K562 (cell line): ENCODE measurements around the gene TXNRD2. TPM values are rescaled to one million over a fixed set of nuclear protein-coding genes. Genes with fewer than 3 reads are reported as not detected.

Experiments
- ATAC-seq: fragments of 200-7000 bp; cut with Tn5 transposase; 3 replicates; pipeline ENCODE4 v1.9.1; 2020; ENCODE audit warnings: moderate library complexity
- BruUV-seq: library from RNA; stranded (reverse); fragments of 400-500 nt; replicated peaks from 2 replicates; lab custom pipeline; 2021; lab: Mats Ljungman, UMichigan
- CTCF ChIA-PET: fragments of 300-600 bp; formaldehyde crosslinking; extraction: SDS; loops from one replicate; lab custom pipeline; 2021; ENCODE audit warnings: low intra/inter-chr PET ratio; lab: Yijun Ruan, JAX
- POLR2A ChIA-PET: fragments of 300-600, 350-650 bp; sonication (Branson Sonifier 250); formaldehyde crosslinking; extraction: SDS; loops from one replicate; lab custom pipeline; 2021; ENCODE audit warnings: antibody characterized with exemption, inconsistent platforms; lab: Yijun Ruan, JAX
- DNase-seq, 4 experiments: peaks; one replicate each; pipeline versions ENCODE4 v3.0.0 to v3.0.0-alpha.2; 2011 to 2018; ENCODE audit warnings: low spot score in 3 of 4, mixed read lengths in 3 of 4; ENCODE audit errors: extremely low read depth in 1 of 4
- FAIRE-seq: peaks from 2 replicates; lab custom pipeline; 2011; peaks lifted over from hg19 to GRCh38; lab: Jason Lieb, UNC
- H2AFZ ChIP-seq: 2 replicates; pipeline ENCODE4 v1.6.0; 2011; ENCODE audit warnings: low read depth, low read length, control low read depth, inconsistent platforms
- H3K27ac ChIP-seq: fragments of 200-600 bp; 3 replicates; pipeline ENCODE4 v1.8.0; 2011; ENCODE audit warnings: low read depth, mild to moderate bottlenecking, control low read depth, inconsistent platforms, low read length, moderate library complexity, mixed read lengths; ENCODE audit errors: extremely low read depth
- H3K27me3 ChIP-seq, 2 experiments: fragments of 300-600 bp in 1 of 2; 2 replicates in 1 of 2; 3 replicates in 1 of 2; pipeline versions ENCODE4 v1.6.0 to v1.8.0; 2011; ENCODE audit warnings: inconsistent platforms in 2 of 2, low read length in 2 of 2, mild to moderate bottlenecking in 1 of 2, mixed read lengths in 1 of 2, moderate library complexity in 1 of 2; ENCODE audit not compliant: control insufficient read depth in 2 of 2, insufficient read depth in 2 of 2
- H3K36me3 ChIP-seq: fragments of 300-600 bp; 3 replicates; pipeline ENCODE4 v1.8.0; 2011; ENCODE audit warnings: mild to moderate bottlenecking, low read length, inconsistent platforms; ENCODE audit not compliant: control insufficient read depth, insufficient read depth
- H3K4me1 ChIP-seq, 2 experiments: fragments of 200-600 bp in 1 of 2; replicated peaks in 1 of 2; 2 replicates in 1 of 2; 3 replicates in 1 of 2; pipeline versions ENCODE4 v1.5.1 to v1.8.0; 2011; ENCODE audit warnings: inconsistent platforms in 2 of 2, low read length in 2 of 2, mild to moderate bottlenecking in 1 of 2, mixed read lengths in 1 of 2, moderate library complexity in 1 of 2; ENCODE audit not compliant: control insufficient read depth in 2 of 2, insufficient read depth in 2 of 2
- H3K4me2 ChIP-seq: 2 replicates; pipeline ENCODE4 v1.6.1; 2011; ENCODE audit warnings: low read length, control low read depth, inconsistent platforms, mixed read lengths; ENCODE audit not compliant: insufficient read depth
- H3K4me3 ChIP-seq: fragments of 200-600 bp; sonication (generic), shearing (Covaris generic); 2 replicates; pipeline ENCODE4 v1.5.1; 2016; ENCODE audit warnings: control low read depth, inconsistent platforms
- H3K79me2 ChIP-seq: fragments of 200-600 bp; 3 replicates; pipeline ENCODE4 v1.8.0; 2011; ENCODE audit warnings: low read length, inconsistent platforms; ENCODE audit not compliant: control insufficient read depth, insufficient read depth
- H3K9ac ChIP-seq, 2 experiments: 2 replicates each; pipeline versions ENCODE4 v1.6.0 to v1.6.1; 2011; ENCODE audit warnings: low read depth in 2 of 2, low read length in 2 of 2, control low read depth in 1 of 2, inconsistent platforms in 1 of 2, mild to moderate bottlenecking in 1 of 2, mixed read lengths in 1 of 2; ENCODE audit not compliant: insufficient read depth in 1 of 2
- H3K9me1 ChIP-seq: one replicate; pipeline ENCODE4 v1.6.0; 2011; ENCODE audit warnings: inconsistent platforms, mild to moderate bottlenecking, low read length, moderate library complexity; ENCODE audit not compliant: control insufficient read depth, insufficient read depth
- H3K9me3 ChIP-seq: replicated peaks from 2 replicates; pipeline ENCODE4 v1.5.1; 2011; ENCODE audit warnings: low read depth, low read length, inconsistent platforms; ENCODE audit not compliant: control insufficient read depth, insufficient read depth
- H4K20me1 ChIP-seq: replicated peaks from 2 replicates; pipeline ENCODE4 v1.6.1; 2011; ENCODE audit warnings: low read length, inconsistent platforms, mixed read lengths; ENCODE audit not compliant: control insufficient read depth, insufficient read depth
- CHD4 ChIP-seq: fragments of 200-600 bp; sonication (generic); IDR thresholded peaks from 3 replicates; pipeline ENCODE4 v1.6.1; 2012; ENCODE audit warnings: low read depth, mild to moderate bottlenecking, mixed read lengths, low read length, inconsistent platforms; ENCODE audit not compliant: insufficient read depth, insufficient replicate concordance, poor library complexity, severe bottlenecking
- EZH2 ChIP-seq: IDR thresholded peaks from 2 replicates; pipeline ENCODE4 v1.6.1; 2012; ENCODE audit warnings: low read depth, mild to moderate bottlenecking, inconsistent platforms, low read length, borderline replicate concordance
- GTF2F1 ChIP-seq: IDR thresholded peaks from 2 replicates; pipeline ENCODE4 v1.6.1; 2011; ENCODE audit warnings: low read depth, low read length, improper control_type of control experiment
- HNRNPUL1 ChIP-seq: fragments of 200-400 bp; formaldehyde crosslinking; IDR thresholded peaks from 2 replicates; pipeline ENCODE4 v1.6.1; 2017; ENCODE audit warnings: low read length
- IRF9 ChIP-seq: fragments of 450-650 bp; IDR thresholded peaks from 2 replicates; pipeline ENCODE4 v1.6.1; 2016; ENCODE audit warnings: missing biosample characterization, missing genetic modification characterization
- JUNB ChIP-seq: fragments of 450-650 bp; formaldehyde crosslinking; conservative IDR thresholded peaks from 2 replicates; pipeline ENCODE4 v1.4.0; 2020; ENCODE audit warnings: mild to moderate bottlenecking
- NUFIP1 ChIP-seq: fragments of 450-650 bp; IDR thresholded peaks from 2 replicates; pipeline ENCODE4 v1.6.1; 2018; ENCODE audit not compliant: partially characterized antibody
- PHF21A ChIP-seq: fragments of 450-650 bp; IDR thresholded peaks from 2 replicates; pipeline ENCODE4 v1.6.1; 2017; ENCODE audit warnings: low read depth, borderline replicate concordance
- POLR2G ChIP-seq: fragments of 200-400 bp; formaldehyde crosslinking; IDR thresholded peaks from 2 replicates; pipeline ENCODE4 v1.6.1; 2017; ENCODE audit warnings: low read depth, mild to moderate bottlenecking, antibody characterized with exemption, low read length, moderate library complexity
- RB1 ChIP-seq: fragments of 450-650 bp; IDR thresholded peaks from 2 replicates; pipeline ENCODE4 v1.6.1; 2017; ENCODE audit warnings: low read depth, mild to moderate bottlenecking
- RBBP5 ChIP-seq: fragments of 200-600 bp; sonication (generic); IDR thresholded peaks from 2 replicates; pipeline ENCODE4 v1.6.1; 2012; ENCODE audit warnings: borderline replicate concordance, mild to moderate bottlenecking, low read length, control low read depth, inconsistent platforms; ENCODE audit not compliant: insufficient read depth, poor library complexity, severe bottlenecking
- RHOXF2B ChIP-seq: fragments of 250-450 bp; sonication (Bioruptor Pico); conservative IDR thresholded peaks from 2 replicates; pipeline ENCODE4 v1.5.1; 2021
- SLC30A9 ChIP-seq: fragments of 250-450 bp; sonication (Bioruptor Pico); IDR thresholded peaks from 2 replicates; pipeline ENCODE4 v1.8.0; 2022; ENCODE audit warnings: mild to moderate bottlenecking, moderate library complexity
- STAT5A ChIP-seq: IDR thresholded peaks from 2 replicates; pipeline ENCODE4 v1.6.1; 2012; ENCODE audit warnings: low read length, inconsistent platforms, borderline replicate concordance
- ZNF668 ChIP-seq: fragments of 250-450 bp; sonication (Bioruptor Pico); IDR thresholded peaks from 2 replicates; pipeline ENCODE4 v1.8.0; 2022; ENCODE audit warnings: mild to moderate bottlenecking, inconsistent platforms
- WGBS: fragments of 100-300 bp; shearing (Covaris generic); methylation state at CpG from one replicate; pipeline ENCODE4 v1.1.6; 2016; ENCODE audit warnings: low coverage, mixed read lengths; ENCODE audit not compliant: insufficient coverage; ENCODE audit errors: missing lambda C conversion rate; 5-methylcytosine and 5-hydroxymethylcytosine counted together
- in situ Hi-C: fragments of 300-500 bp; cut with MboI; formaldehyde crosslinking; loops from 4 replicates; pipeline ENCODE4 v1.15.0; 2018; ENCODE audit warnings: inconsistent platforms, mixed read lengths
- intact Hi-C: fragments of 100-400 bp; cut with micrococcal nuclease; formaldehyde crosslinking; loops from 2 replicates; pipeline ENCODE4 v1.14.2; 2022
- polyA plus RNA-seq, 8 experiments: library from polyadenylated mRNA; depleted of rRNA in 4 of 8; stranded (reverse) in 5 of 8; unstranded in 3 of 8; fragments of >200 nt; fragmentation: Nextera tagmentation in 2 of 8; fragmentation: Illumina TruSeq in 1 of 8; extraction: Ambion mirVana in 2 of 8; extraction: Trizol in 1 of 8; gene quantifications; 2 replicates each; pipeline versions ENCODE4 v1.2.1 to v1.2.3, GENCODE V29; 2011 to 2014; ENCODE audit warnings: inconsistent platforms in 1 of 8, missing spikeins in 1 of 8
- total RNA-seq, 7 experiments: library from RNA; depleted of rRNA in 6 of 7; stranded (reverse); fragments of >200 nt in 6 of 7; fragmentation: Illumina TruSeq in 2 of 7; extraction: Trizol in 2 of 7; gene quantifications; 2 replicates each; pipeline versions ENCODE4 v1.2.1 to v1.2.3, GENCODE V29; 2011 to 2021; ENCODE audit warnings: low replicate concordance in 1 of 7
- TF ChIP-seq, protein P1 (sequence below): sonication (generic); formaldehyde crosslinking; IDR thresholded peaks from 2 replicates; pipeline ENCODE4 v1.5.0; 2020; ENCODE audit warnings: missing genetic modification reagents
- TF ChIP-seq, protein P2 (sequence below): fragments of 250-450 bp; sonication (Bioruptor Pico); IDR thresholded peaks from 2 replicates; pipeline ENCODE4 v1.9.0; 2021; ENCODE audit warnings: mild to moderate bottlenecking
- TF ChIP-seq, protein P3 (sequence below): IDR thresholded peaks from 2 replicates; pipeline ENCODE4 v1.6.1; 2011; ENCODE audit warnings: borderline replicate concordance, low read depth, mild to moderate bottlenecking, moderate library complexity, low read length; ENCODE audit not compliant: insufficient read depth, poor library complexity, severe bottlenecking
- TF ChIP-seq, protein P4 (sequence below): fragments of 450-650 bp; formaldehyde crosslinking; IDR thresholded peaks from 2 replicates; pipeline ENCODE4 v1.4.0; 2020; ENCODE audit warnings: mild to moderate bottlenecking

TXNRD2 gene
- total and polyA plus RNA-seq, 9 of the 15 experiments (the other 6 are each of a cell fraction or from before 2014, with no cell fraction given), result 3.3 to 80.2 (median 49.4) TPM

DNA sequence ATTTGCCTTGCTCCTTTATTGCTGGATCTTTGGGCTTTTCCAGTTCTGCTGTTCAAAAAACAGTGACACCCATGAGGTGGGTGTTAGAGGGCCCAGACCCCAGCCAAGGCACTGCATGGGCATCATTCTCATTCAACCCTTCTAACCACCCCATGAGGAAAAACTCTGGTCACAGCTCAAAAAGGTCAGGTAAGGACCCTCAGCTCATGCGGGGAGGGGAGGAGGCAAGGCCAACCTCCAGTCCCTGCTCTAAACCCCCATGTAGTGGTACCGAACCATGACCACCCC lies 94.3 kb downstream of the TXNRD2 start:
- H2AFZ ChIP-seq, result no peak overlapping the region
- H3K9me1 ChIP-seq, result peaks cover 17% of the 10 kb centered on the region
- H4K20me1 ChIP-seq, result peaks cover 49% of the 10 kb centered on the region
- H3K4me3 ChIP-seq, result no peak overlapping the region
- BruUV-seq, result no TSS peak
- H3K27ac ChIP-seq, result no peak overlapping the region
- in situ Hi-C loops (no loop called here), intact Hi-C loops (no loop called here)
- no peak overlapping the region for H3K9ac ChIP-seq
- POLR2A ChIA-PET, result interaction anchor here (0.5 to 13.6 kb wide), 9 partner anchors 8 to 1024 kb away, joined by 3 to 247 read pairs (median 4); no protein-coding TSS in a partner anchor
- no peak for FAIRE-seq
- CTCF ChIA-PET, result no interaction called here
- peaks cover 35% of the 10 kb centered on the region for H3K79me2 ChIP-seq
- peaks cover 0 to 73% of the 10 kb centered on the region in 2 experiments; a peak in 3 of 5 replicates for H3K4me1 ChIP-seq
- no peak for ATAC-seq
- H3K9me3 ChIP-seq, result peaks cover 5% of the 10 kb centered on the region; the same call in 1 of the 2 replicates
- no peak overlapping the region for H3K4me2 ChIP-seq
- peaks cover 49% of the 10 kb centered on the region for H3K36me3 ChIP-seq
- peak in 1 of 4 experiments; percentile 38 for DNase-seq
- no peaks in the 10 kb centered on the region for H3K27me3 ChIP-seq
- 84% methylated on average over 2 of the region's 2 CpGs for WGBS
- TF ChIP-seq, protein P1, sequence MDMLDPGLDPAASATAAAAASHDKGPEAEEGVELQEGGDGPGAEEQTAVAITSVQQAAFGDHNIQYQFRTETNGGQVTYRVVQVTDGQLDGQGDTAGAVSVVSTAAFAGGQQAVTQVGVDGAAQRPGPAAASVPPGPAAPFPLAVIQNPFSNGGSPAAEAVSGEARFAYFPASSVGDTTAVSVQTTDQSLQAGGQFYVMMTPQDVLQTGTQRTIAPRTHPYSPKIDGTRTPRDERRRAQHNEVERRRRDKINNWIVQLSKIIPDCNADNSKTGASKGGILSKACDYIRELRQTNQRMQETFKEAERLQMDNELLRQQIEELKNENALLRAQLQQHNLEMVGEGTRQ, result no peak
- no peak for TF ChIP-seq ZNF668 (CRISPR knock-in tag)
- TF ChIP-seq HNRNPUL1, result no peak
- no peak for TF ChIP-seq SLC30A9
- no peak for TF ChIP-seq GTF2F1
- TF ChIP-seq STAT5A, result no peak
- TF ChIP-seq JUNB (CRISPR knock-in tag), result no peak
- TF ChIP-seq EZH2, result no peak
- no peak for TF ChIP-seq POLR2G
- TF ChIP-seq RBBP5, result peak; percentile 51
- TF ChIP-seq NUFIP1, result no peak
- peak; percentile 24; the same call in 1 of the 2 replicates for TF ChIP-seq IRF9 (tag)
- TF ChIP-seq, protein P2, sequence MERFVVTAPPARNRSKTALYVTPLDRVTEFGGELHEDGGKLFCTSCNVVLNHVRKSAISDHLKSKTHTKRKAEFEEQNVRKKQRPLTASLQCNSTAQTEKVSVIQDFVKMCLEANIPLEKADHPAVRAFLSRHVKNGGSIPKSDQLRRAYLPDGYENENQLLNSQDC (CRISPR knock-in tag), result no peak
- TF ChIP-seq, protein P3, sequence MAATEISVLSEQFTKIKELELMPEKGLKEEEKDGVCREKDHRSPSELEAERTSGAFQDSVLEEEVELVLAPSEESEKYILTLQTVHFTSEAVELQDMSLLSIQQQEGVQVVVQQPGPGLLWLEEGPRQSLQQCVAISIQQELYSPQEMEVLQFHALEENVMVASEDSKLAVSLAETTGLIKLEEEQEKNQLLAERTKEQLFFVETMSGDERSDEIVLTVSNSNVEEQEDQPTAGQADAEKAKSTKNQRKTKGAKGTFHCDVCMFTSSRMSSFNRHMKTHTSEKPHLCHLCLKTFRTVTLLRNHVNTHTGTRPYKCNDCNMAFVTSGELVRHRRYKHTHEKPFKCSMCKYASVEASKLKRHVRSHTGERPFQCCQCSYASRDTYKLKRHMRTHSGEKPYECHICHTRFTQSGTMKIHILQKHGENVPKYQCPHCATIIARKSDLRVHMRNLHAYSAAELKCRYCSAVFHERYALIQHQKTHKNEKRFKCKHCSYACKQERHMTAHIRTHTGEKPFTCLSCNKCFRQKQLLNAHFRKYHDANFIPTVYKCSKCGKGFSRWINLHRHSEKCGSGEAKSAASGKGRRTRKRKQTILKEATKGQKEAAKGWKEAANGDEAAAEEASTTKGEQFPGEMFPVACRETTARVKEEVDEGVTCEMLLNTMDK, result no peak
- TF ChIP-seq CHD4, result peak; percentile 75
- no peak for TF ChIP-seq RB1
- TF ChIP-seq, protein P4, sequence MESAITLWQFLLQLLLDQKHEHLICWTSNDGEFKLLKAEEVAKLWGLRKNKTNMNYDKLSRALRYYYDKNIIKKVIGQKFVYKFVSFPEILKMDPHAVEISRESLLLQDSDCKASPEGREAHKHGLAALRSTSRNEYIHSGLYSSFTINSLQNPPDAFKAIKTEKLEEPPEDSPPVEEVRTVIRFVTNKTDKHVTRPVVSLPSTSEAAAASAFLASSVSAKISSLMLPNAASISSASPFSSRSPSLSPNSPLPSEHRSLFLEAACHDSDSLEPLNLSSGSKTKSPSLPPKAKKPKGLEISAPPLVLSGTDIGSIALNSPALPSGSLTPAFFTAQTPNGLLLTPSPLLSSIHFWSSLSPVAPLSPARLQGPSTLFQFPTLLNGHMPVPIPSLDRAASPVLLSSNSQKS (CRISPR knock-in tag), result no peak
- no peak for TF ChIP-seq RHOXF2B (CRISPR knock-in tag)
- TF ChIP-seq PHF21A, result no peak
